RCC 7860 (cell line): Measurements from ENCODE around the gene EPN2.

Source experiments
- DNase-seq: peaks from one replicate; pipeline ENCODE4 v3.0.0-alpha.2; 2015; ENCODE audit warnings: low spot score
- FAIRE-seq: peaks from 2 replicates; lab custom pipeline; 2012; peaks lifted over from hg19 to GRCh38; lab: Jason Lieb, UNC

The EPN2 gene

GRCh38 chr17:19290066-19290705 is 53.0 kb downstream of the EPN2 start:
- DNase-seq (no peak), FAIRE-seq (no peak)

GRCh38 chr17:19291646-19292376 is 54.6 kb downstream of the EPN2 start:
- FAIRE-seq = no peak
- no peak for DNase-seq

GRCh38 chr17:19292377-19292711 is 55.2 kb downstream of the EPN2 start:
- FAIRE-seq (no peak), DNase-seq (no peak)

GRCh38 chr17:19294443-19294842 is 57.3 kb downstream of the EPN2 start:
- FAIRE-seq (no peak), DNase-seq (no peak)

GRCh38 chr17:19295473-19296135 is 58.4 kb downstream of the EPN2 start:
- FAIRE-seq (no peak), DNase-seq (no peak)

GRCh38 chr17:19296786-19297778 is 59.9 kb downstream of the EPN2 start:
- no peak for DNase-seq
- FAIRE-seq = no peak

GRCh38 chr17:19298569-19299213 is 61.5 kb downstream of the EPN2 start:
- no peak for DNase-seq
- FAIRE-seq = no peak

GRCh38 chr17:19299214-19299747 is 62.1 kb downstream of the EPN2 start:
- FAIRE-seq (no peak), DNase-seq (no peak)

GRCh38 chr17:19299866-19300265 is 62.7 kb downstream of the EPN2 start:
- DNase-seq (no peak), FAIRE-seq (no peak)

- FAIRE-seq = no peak
- DNase-seq = no peak
Observed at GRCh38 chr17:19301274-19301951, 64.2 kb downstream of the EPN2 start.

- FAIRE-seq = no peak
- DNase-seq = no peak
Observed at GRCh38 chr17:19301973-19302372, 64.8 kb downstream of the EPN2 start.

GRCh38 chr17:19302791-19303331 is 65.7 kb downstream of the EPN2 start:
- no peak for DNase-seq
- no peak for FAIRE-seq

GRCh38 chr17:19303367-19303776 is 66.2 kb downstream of the EPN2 start:
- peak; percentile 57 for FAIRE-seq
- peak; percentile 87 for DNase-seq

- FAIRE-seq (no peak), DNase-seq (peak; percentile 55)
Observed at GRCh38 chr17:19304209-19304608, 67.0 kb downstream of the EPN2 start.

- FAIRE-seq (no peak), DNase-seq (no peak)
Observed at GRCh38 chr17:19304751-19305150, 67.6 kb downstream of the EPN2 start.

- FAIRE-seq = no peak
- DNase-seq = no peak
Observed at GRCh38 chr17:19305256-19305655, 68.1 kb downstream of the EPN2 start.

GRCh38 chr17:19305761-19306159 is 68.6 kb downstream of the EPN2 start:
- FAIRE-seq (no peak), DNase-seq (no peak)

- DNase-seq (no peak), FAIRE-seq (no peak)
Observed at GRCh38 chr17:19306160-19307111, 69.3 kb downstream of the EPN2 start.
